NCI-H187 treated with DMSO at 0.1 percent for 48 hours (cell line): Measurements from ENCODE around the gene AKAP9.
"Not testable (repeated sequence)": the region's sequence is repeated elsewhere in the genome, so short reads cannot be mapped to it uniquely, and the experiment has no call there.

Experiments used
- DNase-seq: peaks from one replicate; lab custom pipeline; 2025; lab: John Stamatoyannopoulos, UW

The AKAP9 gene

DNA sequence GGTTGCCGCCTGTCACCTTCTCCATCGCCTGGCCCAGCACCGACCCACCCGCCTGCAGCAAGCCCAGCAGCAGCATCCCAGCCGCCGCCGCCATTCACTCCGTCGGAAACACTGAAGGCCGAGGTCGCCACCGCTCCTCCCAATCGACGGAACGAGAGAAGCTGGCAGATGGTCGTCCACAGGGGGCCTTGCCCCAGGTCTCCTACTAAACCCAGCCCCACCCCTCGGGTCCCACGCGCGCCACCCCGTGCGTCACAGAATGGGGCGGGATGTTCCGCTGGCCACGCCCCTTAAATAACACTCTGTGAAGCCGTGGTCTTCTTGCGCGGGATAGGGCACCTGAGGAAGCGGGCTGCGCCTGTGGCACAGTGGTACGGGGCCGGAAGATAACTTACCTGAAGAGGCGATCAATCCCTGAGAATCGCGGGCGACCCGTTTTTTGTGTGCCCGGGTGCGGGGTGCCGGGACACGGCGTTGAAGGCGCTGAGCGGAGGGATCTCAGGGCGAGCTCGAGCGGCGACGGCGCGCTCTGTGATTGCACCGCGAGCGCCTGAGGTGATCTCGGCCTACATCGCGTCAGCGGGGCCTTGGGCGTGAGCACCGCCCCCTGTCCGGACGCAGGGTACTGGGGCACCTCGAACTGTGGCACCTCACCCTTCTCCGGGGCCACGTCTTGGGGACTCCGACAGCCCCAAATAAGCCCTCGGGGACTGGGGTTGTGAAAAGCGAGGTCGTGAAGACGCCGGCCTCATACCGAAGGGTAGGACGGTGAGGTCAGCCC is 193.8 kb downstream of the AKAP9 start, which contains the start of gene CYP51A1:
TSS of gene CYP51A1 (minus strand) at position 207 of the 781 bp plus-strand sequence. CDS start at position 94, 113 bp downstream.
- peak; percentile 52 for DNase-seq

DNA sequence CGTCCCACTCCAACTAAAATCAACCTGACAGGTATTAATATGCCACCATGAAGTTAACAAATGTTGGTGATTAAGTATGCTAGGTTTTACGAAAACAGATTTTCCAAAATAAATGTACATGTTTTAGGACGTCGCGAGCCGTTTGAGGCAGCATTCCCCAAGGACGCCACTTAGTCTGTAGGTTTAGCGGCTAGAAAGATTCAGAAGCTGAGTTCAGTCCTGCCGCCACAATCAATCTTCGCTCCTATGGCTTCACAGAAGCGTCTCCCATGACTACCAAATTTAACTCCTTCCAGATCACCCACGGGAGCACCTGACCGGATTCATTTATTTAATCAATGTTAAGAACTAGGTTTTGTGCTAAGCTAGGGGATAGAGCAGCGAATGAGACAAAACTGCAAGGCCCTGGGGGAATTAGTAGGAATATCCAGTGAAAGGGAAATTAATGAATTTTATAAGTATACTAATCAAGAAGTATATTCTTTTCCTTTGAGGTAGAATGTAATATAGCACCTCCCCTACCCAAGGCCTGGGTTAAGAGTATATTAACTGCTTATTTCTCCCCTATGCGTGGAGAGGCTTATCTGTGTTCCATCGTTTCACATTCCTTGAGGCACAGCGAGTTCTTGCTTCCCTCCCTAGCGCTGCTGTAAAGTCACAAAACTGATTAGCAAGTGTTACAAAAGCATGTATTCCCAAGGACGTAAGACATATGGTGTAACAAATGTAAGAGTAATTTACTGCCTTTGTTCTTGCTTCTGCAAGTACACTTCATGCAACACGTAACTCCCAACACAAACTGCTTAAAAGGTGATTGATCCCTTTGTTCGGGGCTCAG is 194.6 kb downstream of the AKAP9 start:
- no peak for DNase-seq

DNA sequence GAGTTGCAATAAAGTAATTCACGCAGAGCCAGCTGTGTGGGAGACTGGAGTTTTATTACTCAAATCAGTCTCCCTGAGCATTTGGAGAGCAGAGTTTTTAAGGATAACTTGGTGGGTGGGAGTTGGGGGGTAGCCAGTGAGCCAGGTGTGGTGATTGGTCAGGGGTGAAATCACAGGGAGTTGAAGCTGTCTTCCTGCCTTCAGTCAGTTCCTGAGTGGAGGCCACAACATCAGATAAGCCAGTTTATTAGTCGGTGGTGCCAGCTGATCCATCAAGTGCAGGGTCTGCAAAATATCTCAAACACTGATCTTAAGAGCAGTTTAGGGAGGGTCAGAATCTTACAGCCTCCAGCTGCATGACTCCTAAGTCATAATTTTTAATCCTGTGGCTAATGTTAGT is 196.9 kb downstream of the AKAP9 start:
- no peak for DNase-seq

DNA sequence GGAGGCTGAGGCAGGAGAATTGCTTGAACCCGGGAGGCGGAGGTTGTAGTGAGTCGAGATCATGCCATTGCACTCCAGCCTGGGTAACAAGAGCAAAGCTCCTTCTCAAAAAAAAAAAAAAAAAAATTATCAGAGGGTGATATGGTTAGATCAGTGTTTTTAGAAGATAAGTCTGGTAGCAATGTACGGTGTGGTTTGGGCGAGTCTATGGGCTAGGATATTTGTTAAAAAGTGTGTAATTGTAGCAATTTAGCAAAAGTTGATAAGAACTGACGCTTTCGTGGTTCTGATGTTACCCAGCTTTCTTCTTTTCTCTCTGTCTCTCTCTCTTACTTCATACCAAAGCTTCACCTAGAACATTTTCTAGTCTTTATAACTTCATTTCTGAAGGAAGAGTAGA is 200.5 kb downstream of the AKAP9 start:
- no peak for DNase-seq

DNA sequence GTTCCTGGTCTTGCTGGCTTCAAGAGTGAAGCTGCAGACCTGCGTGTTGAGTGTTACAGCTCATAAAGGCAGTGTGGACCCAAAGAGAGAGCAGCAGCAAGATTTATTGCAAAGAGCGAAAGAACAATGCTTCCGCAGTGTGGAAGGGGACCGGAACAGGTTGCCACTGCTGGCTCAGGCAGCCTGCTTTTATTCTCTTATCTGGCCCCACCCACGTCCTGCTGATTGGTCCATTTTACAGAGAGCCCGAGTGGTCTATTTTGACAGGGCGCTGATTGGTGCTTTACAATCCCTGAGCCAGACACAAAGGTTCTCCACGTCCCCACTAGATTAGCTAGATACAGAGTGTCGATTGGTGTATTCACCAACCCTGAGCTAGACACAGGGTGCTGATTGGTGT is 202.1 kb downstream of the AKAP9 start:
- not testable (repeated sequence) for DNase-seq

DNA sequence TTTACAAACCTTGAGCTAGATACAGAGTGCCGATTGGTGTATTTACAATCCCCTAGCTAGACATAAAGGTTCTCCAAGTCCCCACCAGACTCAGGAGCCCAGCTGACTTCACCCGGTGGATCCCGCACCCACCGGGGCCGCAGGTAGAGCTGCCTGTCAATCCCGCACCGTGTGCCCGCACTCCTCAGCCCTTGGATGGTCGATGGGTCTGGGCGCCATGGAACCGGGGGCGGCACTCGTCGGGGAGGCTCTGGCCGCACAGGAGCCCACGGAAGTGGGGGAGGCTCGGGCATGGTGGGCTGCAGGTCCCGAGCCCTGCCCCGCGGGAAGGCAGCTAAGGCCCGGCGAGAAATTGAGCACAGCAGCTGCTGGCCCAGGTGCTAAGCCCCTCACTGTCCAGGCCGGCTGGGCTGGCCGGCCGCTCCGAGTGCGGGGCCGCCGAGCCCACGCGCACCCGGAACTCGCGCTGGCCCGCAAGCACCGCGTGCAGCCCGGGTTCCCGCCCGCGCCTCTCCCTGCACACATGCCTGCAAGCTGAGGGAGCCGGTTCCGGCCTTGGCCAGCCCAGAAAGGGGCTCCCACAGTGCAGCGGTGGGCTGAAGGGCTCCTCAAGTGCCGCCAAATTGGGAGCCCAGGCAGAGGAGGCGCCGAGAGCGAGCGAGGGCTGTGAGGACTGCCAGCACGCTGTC is 202.7 kb downstream of the AKAP9 start:
- DNase-seq, result not testable (repeated sequence)

DNA sequence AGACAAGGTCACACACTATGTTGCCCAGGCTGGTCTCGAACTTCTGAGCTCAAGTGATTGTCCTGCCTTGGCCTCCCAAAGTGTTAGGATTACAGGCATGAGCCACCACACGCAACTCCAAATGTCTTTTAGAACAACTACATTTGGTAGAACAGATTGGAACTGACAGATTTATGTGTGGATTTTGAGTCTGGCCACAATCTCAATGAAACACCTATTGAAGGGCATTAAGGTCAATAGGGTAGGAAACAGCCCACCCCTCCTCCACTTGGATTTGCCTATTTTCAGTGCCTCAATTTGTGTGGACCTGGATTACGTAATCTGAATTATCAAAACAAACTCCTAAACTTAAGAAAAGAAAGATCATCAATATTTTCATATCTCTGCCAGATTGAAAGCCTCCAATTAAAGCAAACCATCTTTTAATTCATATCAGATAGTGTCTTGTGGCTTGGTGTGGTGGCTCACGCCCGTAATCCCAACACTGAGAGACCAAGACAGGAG is 209.1 kb downstream of the AKAP9 start:
- no peak for DNase-seq

DNA sequence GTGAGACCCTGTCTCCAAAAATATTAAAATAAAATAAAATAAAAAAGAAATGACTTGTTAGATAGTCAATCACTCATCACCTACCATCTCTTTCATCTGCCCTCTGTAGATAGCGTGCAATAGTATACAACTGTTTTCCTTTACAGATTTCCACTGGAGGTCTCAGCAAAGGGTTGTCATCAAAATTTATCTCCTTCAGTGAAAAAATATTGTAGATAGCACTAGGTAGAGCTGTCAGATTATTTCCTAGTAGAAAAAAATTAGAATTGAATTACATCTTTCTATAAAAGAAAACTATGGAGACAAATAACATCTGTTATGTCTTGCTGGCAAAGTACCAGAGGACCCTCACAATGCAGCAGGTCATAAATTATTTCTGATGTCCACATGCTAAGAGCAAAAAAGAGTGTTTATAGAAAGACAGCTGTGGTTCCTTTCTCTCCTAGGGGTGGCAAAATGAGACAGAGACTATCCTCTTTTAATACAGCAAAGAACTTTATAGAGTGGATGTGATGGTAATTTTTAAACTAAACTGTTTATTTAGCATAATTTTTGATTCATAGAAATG is 209.9 kb downstream of the AKAP9 start:
- no peak for DNase-seq

DNA sequence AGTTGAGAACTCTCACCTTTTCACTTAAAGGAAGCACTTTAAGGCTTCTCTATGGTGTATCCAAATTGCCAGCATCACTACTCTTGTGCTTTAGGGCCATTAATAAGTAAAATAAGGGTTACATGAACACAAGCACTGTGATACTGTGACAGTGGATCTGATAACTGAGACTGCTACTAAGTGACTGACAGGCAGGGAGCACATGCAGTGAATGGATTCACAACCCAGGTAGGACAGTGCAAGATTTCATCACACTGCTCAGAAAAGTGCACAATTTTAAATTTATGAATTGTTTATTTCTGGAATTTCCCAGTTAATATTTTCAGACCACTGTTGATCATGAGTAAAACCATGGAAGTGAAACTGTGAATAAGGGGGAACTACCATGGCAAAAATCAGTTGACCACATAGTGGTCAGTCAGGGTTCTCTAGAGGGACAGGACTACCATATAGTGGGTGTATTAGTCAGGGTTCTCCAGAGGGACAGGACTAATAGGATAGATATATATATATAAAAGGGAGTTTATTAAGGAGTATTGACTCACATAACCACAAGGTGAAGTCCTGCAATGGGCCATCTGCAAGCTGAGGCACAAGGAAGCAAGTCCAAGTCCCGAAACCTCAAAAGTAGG is 214.6 kb downstream of the AKAP9 start:
- DNase-seq, result no peak

DNA sequence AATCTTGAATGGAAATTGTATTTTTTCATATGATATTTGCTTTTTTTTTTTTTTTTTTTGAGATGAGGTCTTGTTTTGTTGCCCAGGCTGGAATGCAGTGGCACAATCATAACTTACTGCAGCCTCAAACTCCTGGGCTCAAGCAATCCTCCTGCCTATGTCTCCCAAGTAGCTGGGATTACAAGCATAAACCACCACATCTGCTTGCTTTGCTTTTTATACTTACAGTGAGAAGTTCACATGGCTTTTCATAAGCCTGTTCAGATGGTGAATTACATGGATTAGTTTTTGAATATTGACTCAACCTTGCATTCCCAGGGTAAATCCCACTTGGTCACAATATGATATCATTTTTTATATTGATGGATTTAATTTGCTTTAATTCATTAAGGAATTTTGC is 216.3 kb downstream of the AKAP9 start:
- no peak for DNase-seq

DNA sequence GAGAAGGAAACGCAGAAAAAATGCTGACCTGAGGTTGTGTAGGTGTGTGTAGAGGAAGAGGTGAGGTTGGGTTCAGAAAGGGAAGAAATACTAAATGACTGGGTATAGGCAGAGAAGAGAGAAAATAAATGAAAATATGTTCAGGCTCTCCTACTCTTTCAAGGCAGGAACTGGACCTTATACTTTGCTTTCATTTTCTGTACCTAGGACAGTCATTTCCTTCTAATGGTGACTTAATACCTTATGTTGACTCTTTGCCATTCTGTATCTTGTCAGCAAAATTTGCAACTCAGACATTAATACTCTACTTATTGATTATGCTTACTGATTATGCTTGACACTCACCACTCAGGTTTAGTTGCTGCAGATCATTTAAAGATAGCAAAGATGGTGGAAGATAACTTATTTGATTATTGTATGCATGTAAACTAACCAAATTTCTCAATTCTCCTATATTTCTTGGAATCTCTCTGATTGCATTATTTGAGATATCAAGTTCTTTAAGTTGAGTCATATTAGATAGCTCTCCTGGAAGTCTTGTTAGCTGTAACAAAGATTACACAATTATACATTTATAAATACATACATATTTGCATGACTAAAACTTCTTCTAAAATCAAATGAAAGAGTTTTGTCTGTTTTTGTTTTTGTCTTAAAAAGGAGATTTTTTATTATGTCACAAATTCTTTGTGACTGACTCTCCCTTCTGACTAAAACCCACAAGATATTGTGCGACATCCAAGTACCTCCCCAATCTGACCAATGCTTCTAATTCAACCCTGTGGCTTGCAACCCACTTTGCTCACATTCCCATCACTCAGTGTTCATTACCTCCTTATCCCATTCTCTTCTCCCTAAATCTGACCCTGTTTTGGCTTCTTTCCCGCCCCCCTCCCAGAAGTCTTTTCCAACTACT is 218.3 kb downstream of the AKAP9 start:
- DNase-seq, result no peak
